GM21526 (cell line): ENCODE data around the gene PLCXD1.
"Not testable (repeated sequence)": the region's sequence is repeated elsewhere in the genome, so short reads cannot be mapped to it uniquely, and the experiment has no call there.

Experiments
- ATAC-seq: cut with Tn5 transposase; IDR thresholded peaks from one replicate; pipeline ENCODE4 v1.9.1; 2021; ENCODE audit warnings: moderate library complexity; ENCODE audit not compliant: unreplicated experiment, low FRiP score

The PLCXD1 gene

DNA sequence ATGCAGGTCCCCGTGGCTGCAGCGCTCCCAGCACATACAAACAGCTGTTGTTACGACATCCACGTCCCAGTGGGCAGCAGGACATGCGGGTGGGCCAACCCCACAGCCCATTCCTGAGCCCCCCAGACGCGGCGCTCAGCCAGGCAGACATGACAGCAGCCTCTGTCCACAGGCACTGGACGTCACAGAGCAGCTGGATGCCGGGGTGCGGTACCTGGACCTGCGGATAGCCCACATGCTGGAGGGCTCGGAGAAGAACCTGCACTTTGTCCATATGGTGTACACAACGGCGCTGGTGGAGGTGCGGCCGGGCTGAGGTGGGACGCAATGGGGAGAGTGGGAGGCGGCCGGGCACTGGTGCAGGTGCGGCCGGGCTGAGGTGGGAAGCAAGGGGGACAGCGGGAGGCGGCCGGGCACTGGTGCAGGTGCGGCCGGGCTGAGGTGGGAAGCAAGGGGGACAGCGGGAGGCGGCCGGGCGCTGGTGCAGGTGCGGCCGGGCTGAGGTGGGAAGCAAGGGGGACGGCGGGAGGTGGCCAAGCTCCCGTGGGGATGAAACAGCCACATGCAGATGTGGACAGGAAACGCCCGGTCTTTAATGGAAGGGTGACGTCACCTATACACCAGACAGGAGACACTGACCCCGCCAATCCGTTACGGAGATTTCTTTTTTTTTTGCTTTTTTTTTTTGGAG, 9.4 kb downstream of the PLCXD1 start:
- ATAC-seq: no peak

DNA sequence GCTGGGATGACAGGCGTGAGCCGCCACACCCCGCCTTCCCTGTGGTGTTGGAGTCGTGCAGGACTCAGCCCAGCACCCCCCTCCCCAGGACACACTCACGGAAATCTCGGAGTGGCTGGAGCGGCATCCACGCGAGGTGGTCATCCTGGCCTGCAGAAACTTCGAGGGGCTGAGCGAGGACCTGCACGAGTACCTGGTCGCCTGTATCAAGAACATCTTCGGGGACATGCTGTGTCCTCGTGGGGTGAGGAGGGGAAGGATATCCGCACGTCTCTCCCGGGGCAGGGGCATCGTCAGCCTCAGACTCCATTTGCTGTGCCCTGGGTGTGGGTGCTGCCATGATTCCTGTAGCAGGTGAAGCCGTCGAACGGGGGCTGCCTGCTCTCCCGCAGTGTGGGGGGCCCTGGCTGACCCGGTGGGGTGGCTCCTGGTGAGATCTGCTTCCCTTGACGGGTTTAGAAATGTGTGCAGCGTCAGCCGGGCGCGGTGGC, 10.3 kb downstream of the PLCXD1 start:
- no peak for ATAC-seq

DNA sequence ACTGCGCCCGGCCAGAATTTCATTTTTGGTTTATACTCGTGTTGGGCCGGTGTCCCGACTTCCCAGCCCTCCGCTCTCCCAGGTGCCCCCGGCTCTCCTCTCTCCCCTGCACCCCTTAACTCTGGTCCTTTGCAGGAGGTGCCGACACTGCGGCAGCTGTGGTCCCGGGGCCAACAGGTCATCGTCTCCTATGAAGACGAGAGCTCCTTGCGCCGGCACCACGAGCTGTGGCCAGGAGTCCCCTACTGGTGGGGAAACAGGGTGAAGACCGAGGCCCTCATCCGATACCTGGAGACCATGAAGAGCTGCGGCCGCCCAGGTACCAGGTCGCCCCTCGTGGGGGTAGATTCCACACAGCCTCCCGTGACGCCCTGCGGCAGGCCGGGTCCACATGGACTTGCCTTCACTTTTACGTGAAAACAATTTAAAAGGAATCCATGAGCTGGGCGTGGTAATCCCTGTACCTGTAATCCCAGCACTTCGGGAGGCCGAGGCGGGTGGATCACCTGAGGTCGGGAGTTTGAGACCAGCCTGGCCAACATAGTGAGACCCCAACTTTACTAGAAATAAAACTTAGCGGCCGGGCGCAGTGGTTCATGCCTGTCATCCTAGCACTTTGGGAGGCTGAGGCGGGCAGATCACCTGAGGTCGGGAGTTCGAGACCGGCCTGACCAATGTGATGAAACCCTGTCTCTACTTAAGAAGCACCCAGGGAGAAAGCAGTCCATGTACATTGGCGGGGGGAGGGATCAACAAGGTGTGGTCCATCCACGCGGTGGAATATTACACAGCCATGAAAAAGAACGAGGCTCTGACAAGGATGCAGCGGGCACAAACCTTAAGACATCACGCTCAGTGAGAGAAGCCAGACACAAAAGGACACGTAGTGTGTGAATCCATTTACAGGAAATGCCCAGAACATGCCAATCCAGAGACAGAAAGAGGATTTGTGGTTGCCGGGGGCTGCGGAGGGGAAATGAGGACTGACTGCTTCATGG, 12.0 kb downstream of the PLCXD1 start:
- ATAC-seq: no peak

DNA sequence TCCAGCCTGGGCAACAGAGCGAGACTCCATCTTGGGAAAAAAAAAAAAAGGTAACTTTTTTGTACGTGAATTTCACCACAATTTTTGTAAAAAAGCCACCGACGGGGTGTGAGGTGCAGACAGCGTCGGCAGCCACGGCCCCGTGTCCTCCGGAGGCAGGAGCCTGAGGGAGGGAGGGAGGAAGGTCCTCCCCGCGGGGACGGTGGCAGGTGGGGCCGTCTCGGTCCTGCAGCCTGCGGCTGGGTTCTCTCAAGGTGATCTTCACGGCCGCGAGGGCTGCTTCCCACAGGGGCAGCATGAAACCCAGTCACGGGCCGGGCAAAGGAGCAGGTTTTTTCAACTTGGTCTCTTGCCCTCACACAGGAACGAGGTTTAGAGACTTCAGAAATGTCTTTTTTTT, 14.0 kb downstream of the PLCXD1 start:
- no peak for ATAC-seq

DNA sequence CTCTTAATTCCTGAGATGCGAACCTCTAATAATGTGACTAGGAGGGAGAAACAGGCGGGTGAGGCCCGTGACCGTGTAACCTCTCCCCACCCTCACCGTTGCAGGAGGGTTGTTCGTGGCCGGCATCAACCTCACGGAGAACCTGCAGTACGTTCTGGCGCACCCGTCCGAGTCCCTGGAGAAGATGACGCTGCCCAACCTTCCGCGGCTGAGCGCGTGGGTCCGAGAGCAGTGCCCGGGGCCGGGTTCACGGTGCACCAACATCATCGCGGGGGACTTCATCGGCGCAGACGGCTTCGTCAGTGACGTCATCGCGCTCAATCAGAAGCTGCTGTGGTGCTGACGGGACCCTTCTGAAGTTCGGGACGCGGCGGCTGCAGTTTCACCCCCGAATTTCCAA, 17.8 kb downstream of the PLCXD1 start:
- no peak for ATAC-seq

DNA sequence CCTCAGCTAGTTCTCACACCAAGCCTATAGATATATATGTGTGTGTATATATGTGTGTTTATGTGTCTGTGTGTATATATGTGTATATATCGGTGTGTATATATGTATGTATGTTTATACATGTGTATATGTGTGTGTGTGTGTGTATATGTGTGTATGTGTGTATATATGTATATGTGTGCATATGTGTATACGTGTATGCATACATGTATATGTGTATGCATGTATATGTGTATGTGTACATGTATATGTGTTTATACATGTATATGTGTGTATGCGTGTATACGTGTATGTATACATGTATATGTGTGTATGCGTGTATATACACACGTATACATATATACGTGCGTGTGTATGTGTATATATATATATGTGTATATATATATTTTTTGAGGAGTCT, 19.2 kb downstream of the PLCXD1 start:
- no peak for ATAC-seq

DNA sequence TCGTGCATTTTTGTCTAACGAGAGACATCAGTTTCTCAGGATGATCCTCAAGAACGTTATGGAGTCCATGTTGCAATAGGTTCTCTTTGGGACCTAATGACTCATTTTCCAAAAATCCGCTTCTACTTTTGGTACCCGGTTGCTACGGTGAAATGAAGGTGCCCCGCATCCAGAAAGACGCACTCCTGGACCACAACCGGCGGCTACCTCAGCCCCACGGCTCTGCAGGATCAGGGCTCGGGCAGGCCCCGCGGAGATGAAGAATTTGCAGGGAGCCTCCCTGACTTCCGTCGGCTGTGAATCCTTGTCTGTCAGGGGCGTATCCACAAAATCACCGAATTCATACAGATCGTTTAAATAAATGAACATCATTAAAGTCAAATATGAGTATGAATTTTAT, 21.8 kb downstream of the PLCXD1 start:
- no peak for ATAC-seq

DNA sequence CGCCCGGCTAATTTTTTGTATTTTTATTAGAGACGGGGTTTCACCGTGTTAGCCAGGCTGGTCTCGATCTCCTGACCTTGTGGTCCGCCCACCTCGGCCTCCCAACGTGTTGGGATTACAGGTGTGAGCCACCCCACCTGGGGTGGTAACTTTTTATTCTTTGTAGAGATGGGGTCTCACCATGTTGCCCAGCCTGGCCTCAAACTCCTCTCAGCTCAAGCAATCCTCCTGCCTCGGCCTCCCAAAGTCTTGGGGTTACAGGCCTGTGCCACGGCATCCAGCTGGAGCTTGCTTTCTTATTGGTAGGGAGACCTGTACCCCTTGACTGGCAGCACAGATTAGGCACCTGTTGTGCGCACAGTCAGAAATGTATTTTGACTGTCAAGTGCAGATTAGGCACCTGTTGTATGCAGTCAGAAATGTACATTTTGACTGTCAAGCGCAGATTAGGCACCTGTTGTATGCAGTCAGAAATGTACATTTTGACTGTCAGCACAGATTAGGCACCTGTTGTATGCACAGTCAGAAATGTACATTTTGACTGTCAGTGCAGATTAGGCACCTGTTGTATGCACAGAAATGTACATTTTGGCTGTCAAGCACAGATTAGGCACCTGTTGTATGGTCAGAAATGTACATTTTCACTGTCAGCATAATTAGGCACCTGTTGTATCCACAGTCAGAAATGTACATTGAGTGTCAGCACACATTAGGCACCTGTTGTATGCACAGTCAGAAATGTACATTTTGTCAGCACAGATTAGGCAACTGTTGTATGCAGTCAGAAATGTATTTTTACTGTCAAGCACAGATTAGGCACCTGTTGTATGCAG, 24.8 kb downstream of the PLCXD1 start:
- not testable (repeated sequence) for ATAC-seq

DNA sequence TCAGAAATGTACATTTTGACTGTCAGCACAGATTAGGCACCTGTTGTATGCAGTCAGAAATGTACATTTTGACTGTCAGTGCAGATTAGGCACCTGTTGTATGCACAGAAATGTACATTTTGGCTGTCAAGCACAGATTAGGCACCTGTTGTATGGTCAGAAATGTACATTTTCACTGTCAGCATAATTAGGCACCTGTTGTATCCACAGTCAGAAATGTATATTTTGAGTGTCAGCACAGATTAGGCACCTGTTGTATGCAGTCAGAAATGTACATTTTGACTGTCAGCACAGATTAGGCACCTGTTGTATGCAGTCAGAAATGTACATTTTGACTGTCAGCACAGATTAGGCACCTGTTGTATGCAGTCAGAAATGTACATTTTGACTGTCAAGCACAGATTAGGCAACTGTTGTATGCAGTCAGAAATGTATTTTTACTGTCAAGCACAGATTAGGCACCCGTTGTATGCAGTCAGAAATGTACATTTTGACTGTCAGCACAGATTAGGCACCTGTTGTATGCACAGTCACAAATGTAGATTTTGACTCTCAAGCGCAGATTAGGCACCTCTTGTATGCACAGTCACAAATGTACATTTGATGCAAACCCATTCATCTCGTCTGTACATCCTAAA, 25.6 kb downstream of the PLCXD1 start:
- ATAC-seq: not testable (repeated sequence)

DNA sequence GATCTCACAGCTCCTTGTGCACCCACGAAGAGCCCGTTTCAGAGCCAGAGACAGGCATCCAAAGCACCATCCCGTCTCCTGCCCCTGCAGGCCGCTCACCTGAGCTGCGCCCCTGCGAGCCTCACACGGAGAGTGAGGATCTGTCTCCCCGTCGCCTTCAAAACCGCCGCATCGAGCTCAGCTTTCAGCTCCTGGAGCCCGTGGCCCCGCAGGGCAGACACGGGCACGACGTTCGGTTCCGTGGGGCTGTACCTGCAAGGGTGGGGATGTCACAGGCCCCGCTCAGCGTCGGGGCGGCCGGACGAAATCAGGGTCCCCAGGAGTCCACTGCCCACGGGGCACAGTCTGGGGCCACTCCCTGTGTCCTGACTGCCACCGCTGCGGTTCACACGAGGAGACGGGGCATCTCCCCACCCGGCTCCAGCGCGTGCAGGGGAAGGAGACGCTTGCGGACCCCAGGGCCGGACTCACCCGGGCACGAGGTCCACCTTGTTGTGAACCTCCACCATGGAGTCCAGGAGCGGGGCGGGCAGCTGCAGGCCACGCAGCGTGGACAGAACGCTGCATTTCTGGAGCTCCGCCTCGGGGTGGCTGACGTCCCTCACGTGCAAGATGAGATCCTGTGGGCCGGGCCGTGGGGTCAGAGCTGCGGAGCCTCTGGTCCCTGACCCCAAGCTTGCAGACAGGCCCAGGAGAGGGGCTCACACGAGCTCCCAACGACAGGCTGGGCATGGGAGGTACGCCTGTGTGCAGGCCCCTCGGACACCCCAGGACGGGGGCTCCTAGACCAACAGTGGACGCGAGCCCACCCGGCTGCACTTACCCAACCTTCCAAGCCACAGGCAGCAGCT, 26.3 kb downstream of the PLCXD1 start:
- no peak for ATAC-seq

DNA sequence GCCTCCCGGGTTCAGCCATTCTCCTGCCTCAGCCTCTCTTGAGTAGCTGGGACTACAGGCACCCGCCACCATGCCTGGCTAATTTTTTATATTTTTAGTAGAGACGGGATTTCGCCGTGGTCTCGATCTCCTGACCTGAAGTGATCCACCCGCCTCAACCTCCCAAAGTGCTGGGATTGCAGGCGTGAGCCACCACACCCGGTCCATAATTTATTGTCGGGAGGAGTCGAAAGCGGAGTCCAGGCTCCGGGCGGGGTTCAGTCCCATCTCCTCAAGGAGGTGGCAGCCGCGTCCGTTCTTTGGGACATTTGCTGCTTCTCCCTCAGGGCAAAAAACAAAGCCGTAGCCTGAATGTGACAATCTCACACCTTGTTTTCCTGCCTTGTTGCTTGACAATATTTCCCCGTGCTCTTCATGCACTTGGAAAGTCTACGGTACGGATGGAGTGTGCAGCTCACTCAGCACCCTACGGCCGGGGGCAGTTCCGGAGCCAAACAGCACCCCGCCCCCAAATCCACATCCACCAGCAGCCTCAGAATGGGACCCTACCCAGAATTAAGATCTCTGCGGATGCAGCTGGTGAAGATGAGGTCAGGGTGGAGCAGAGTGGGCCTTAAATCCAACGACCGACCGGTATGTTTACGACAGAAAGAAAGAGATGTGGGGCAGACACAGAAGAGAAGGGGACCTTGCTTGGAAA, 27.8 kb downstream of the PLCXD1 start:
- no peak for ATAC-seq

DNA sequence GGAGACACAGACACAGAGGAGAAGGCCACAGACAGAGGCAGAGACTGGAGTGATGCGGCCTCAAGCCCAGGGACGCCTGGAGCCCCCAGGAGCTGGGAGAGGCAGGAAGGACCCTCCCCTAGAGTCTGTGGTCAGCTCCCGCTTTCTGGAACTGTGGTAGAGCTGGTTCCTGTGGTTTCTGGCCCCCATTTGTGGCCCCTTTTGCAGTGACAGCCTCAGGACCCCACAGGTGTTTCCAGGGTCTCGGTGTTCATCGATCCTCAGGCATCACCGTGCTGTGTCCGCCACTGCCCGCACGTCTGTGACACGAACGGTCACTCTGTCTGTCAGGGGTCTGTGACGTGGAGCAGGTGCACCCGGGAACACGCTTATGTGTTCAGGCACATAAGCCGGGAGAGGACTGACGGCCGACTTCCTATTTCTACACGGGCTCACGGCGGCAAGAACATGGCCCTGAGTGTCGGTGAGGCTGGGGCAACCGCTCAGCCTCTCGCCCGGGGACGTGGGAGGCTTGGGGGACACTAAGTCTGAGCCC, 29.5 kb downstream of the PLCXD1 start:
- no peak for ATAC-seq

DNA sequence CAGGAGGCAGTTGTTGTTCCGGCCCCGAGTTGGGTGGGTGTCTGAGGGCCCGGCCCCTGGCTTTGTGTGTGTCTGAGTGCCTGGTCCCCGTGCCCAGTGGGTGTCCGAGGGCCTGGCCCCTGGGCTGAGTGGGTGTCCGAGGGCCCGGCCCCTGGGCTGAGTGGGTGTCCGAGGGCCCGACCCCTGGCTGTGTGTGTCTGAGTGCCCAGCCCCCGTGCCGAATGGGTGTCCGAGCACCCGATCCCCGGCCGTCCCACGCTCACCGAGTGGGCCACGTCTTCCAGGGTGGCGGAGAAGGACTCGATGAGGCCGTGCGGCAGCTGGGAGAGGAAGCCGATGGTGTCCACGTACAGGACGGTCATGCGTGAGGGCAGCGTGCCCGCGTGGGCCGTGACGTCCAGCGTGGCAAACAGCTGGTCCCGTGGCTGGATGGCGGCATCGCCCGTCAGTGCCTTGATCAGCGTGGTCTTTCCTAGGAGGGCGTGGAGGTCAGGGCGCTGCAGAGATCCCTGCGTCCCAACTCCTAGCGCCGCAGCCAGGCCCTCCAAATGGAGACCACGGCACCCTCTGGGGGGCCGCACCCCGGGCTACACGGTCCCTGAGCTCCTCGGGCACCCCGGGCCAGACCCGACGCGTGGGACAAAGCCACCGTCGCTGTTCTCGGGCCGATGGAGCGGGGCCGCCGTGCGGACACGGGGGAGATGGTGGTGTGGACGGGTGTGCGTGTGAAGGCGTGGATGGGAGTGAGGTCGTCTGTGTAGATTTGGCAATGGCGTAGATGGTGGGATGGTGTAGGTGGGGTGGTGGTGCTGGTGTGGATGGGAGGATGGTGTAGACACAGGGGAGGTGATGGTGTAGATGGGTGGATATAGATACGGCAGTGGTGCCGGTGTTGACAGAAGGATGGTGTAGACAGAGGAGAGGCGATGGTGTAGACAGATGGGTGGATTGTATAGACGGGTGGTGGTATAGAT, 30.3 kb downstream of the PLCXD1 start:
- ATAC-seq: no peak

DNA sequence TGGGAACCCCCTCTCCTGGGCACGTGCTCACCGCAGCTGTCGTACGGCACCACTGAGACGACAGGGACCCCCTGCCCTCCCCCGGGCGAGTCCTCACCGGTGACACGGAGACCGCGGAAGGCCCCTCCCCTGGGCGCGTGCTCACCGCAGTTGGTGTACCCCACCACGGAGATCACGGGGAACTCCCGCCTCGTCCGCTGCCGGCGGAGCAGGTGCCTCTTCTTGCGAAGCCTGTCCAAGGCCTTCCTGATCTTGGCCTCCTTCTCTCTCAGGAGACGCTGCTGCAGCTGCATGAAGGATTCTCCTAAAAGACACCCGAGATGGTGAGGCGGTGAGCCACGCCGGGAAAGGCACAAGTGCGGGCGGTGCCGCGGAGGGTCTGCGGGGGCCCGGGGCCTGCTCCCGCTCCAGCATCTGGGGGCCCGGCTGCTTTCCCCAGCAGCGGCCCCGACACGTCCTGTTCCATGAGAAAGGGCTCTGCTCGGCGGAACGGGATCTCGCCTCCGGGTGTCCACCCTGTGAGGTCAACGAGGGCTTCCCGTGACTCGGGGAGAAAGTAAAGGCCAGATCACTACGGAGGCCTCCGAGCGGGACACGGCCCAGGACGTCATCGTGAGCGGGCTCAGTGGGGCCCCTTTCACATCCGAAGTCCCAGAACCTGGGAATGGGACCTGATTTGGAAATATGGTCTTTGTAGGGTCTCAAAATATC, 31.6 kb downstream of the PLCXD1 start:
- no peak for ATAC-seq

DNA sequence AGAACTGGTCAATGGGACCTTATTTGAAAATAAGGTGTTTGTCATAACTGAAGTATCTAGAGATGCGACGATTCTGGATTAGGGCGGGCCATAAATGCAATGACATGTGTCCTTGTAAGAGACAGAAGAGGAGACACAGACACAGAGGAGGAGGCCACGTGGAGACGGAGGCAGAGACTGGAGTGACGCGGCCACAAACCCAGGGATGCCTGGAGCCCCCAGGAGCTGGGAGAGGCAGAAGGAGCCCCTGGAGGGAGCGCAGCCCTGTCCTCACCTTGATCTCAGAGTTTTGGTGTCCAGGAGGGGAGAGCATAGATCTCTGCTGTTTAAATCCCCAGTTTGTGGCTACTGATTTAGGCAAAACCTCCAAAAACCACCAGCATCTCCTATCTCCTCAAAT, 32.4 kb downstream of the PLCXD1 start:
- no peak for ATAC-seq

DNA sequence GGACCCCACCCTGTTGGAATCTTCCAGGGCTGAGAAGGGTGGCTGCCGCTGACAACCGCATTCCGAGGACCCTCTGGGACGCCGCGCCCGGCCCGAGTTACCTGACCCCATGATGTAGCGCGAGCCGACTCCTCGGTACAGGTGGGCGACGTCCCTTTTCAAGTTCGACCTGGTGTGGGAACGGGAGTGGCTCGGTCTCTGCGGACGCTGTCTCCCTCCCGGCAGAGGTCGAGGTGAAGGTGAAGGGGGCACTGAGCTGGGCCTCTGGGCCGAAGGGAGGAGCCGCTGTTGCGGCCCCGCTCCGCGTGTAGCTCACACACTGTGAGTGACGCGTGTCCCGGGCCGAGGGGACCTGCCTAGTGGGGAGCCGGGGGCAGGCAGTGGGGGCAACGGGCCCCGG, 32.9 kb downstream of the PLCXD1 start:
- no peak for ATAC-seq
